Measurements from ENCODE around the gene N4BP2L2. TPM values are rescaled to one million over a fixed set of nuclear protein-coding genes. Genes with fewer than 3 reads are reported as not detected.

N4BP2L2 gene
- total RNA-seq (2022; extraction: Qiagen RNA extraction), result 20.2 to 21.8 TPM (median 20.8 TPM) in 5 replicates

GRCh38 chr13:32538621-32539246 is at the start of gene N4BP2L2:
TSS of gene N4BP2L2 (minus strand) at chr13:32538795. CDS start at chr13:32537027, 1,768 bp downstream.

GRCh38 chr13:32586080-32586900 is 47.7 kb upstream of the N4BP2L2 start, which contains the start of gene PDS5B:
TSS of gene PDS5B (plus strand) at chr13:32586452. CDS start at chr13:32648773, 62,321 bp downstream.

GRCh38 chr13:32427852-32428580 is 110.6 kb downstream of the N4BP2L2 start, which contains the start of gene N4BP2L1:
TSS of gene N4BP2L1 (minus strand) at chr13:32428130. CDS start at chr13:32428082, 48 bp downstream.

Other genes with a start within 250 kb of the N4BP2L2 start
- 0.11 TPM in 1 of 5 replicates, not detected in the others for gene ZAR1L, start 223.4 kb downstream of the N4BP2L2 start, total RNA-seq (2022; extraction: Qiagen RNA extraction)
- gene BRCA2, start 223.3 kb downstream of the N4BP2L2 start, total RNA-seq (2022; extraction: Qiagen RNA extraction), result 3.7 to 6.5 TPM (median 4.8 TPM) in 5 replicates
- gene N4BP2L1, start 110.7 kb downstream of the N4BP2L2 start, total RNA-seq (2022; extraction: Qiagen RNA extraction), result 0.31 to 0.74 TPM (median 0.42 TPM) in 5 replicates
- gene PDS5B, start 47.7 kb upstream of the N4BP2L2 start, total RNA-seq (2022; extraction: Qiagen RNA extraction), result 8.8 to 12.7 TPM (median 9.5 TPM) in 5 replicates